SK-N-MC (cell line): Measurements from ENCODE around the gene SEMA4F.

Experiments
- EZH2 ChIP-seq: fragments of 200-600 bp; sonication (generic); IDR thresholded peaks from one replicate; pipeline ENCODE4 v1.6.1; 2017; ENCODE audit warnings: antibody characterized with exemption
- FOXP2 ChIP-seq: optimal IDR thresholded peaks from 2 replicates; pipeline ENCODE3; 2011; ENCODE audit warnings: mild to moderate bottlenecking, moderate library complexity; ENCODE audit not compliant: insufficient read depth; ENCODE audit errors: extremely low read length, control extremely low read depth
- POLR2AphosphoS5 ChIP-seq: IDR thresholded peaks from 2 replicates; pipeline ENCODE4 v1.6.1; 2012; ENCODE audit warnings: mild to moderate bottlenecking, low read depth, low read length, borderline replicate concordance

- no peak for TF ChIP-seq POLR2AphosphoS5
- no peak for TF ChIP-seq EZH2
- TF ChIP-seq FOXP2: no peak
Observed at GRCh38 chr2:74617122-74617521, 36.9 kb upstream of the SEMA4F start.
